Thoracic aorta (tissue), 2 donors: ENCODE data around the gene ADM. TPM values are rescaled to one million over a fixed set of nuclear protein-coding genes. Genes with fewer than 3 reads are reported as not detected.

Experiments
- ATAC-seq: fragments of 150-250 bp; one replicate; pipeline ENCODE4 v1.8.0; 2017; ENCODE audit warnings: low read depth; ENCODE audit not compliant: insufficient number of reproducible peaks, low FRiP score
- DNase-seq: peaks from one replicate; pipeline ENCODE4 v3.0.0-alpha.2; 2020; ENCODE audit warnings: low spot score
- H3K27ac ChIP-seq, 2 donors: fragments of 200-600 bp; sonication (generic); 1 replicate in 1 of 2; 2 replicates in 1 of 2; pipeline ENCODE4 v1.5.1; 2016; ENCODE audit warnings: mild to moderate bottlenecking in 2 of 2, moderate library complexity in 2 of 2
- H3K27me3 ChIP-seq: fragments of 200-600 bp; sonication (generic); replicated peaks from 2 replicates; pipeline ENCODE4 v1.6.0; 2016; ENCODE audit warnings: mild to moderate bottlenecking; ENCODE audit not compliant: insufficient read depth
- H3K36me3 ChIP-seq: fragments of 200-600 bp; sonication (generic); one replicate; pipeline ENCODE4 v1.5.1; 2016
- H3K4me1 ChIP-seq, 2 donors: fragments of 200-600 bp; sonication (generic); 1 replicate in 1 of 2; 2 replicates in 1 of 2; pipeline versions ENCODE4 v1.5.1 to v1.6.0; 2016; ENCODE audit warnings: low read depth in 2 of 2, mild to moderate bottlenecking in 1 of 2; ENCODE audit not compliant: control insufficient read depth in 1 of 2
- H3K4me3 ChIP-seq: fragments of 200-600 bp; sonication (generic); 2 replicates; pipeline ENCODE4 v1.5.1; 2016; ENCODE audit warnings: mild to moderate bottlenecking
- H3K9me3 ChIP-seq: fragments of 200-600 bp; sonication (generic); 2 replicates; pipeline ENCODE4 v1.5.1; 2016
- CTCF ChIP-seq: fragments of 200-600 bp; sonication (generic); IDR thresholded peaks from one replicate; pipeline ENCODE4 v1.5.1; 2019; ENCODE audit warnings: antibody characterized with exemption
- total RNA-seq, 2 donors: library from RNA; depleted of rRNA; stranded (reverse); fragments of >200 nt; gene quantifications; one replicate each; pipeline versions ENCODE4 v1.1.0 to v1.2.3, GENCODE V29; 2016

The ADM gene
- total RNA-seq, 2 donors from 2014 or later = 50.0 to 193 TPM

GRCh38 chr11:10291801-10292638, 12.9 kb upstream of the ADM start:
- no peak for DNase-seq
- no peak overlapping the region for H3K27ac ChIP-seq

GRCh38 chr11:10293423-10294289, 11.2 kb upstream of the ADM start, which contains the start of gene SBF2:
Gene SBF2 (minus strand): TSS chr11:10294219. CDS start chr11:10294069, 150 bp downstream.
- TF ChIP-seq CTCF = no peak
- Histone ChIP-seq H3K27ac (peak within 1 kb of the TSS; percentile 91 to 93), H3K4me1 (peaks cover 5 to 23% of the 10 kb centered on the region in 2 donors), H3K9me3 (no peaks in the 10 kb centered on the region), H3K27me3 (no peaks in the 10 kb centered on the region), H3K36me3 (no peaks in the 10 kb centered on the region), H3K4me3 (peak within 1 kb of the TSS; percentile 94)
- peak; percentile 85 for DNase-seq
- peak; percentile 92 for ATAC-seq

More at GRCh38 chr11:10291801-10292638, 12.9 kb upstream of the ADM start:
- Histone ChIP-seq H3K36me3 (no peaks in the 10 kb centered on the region), H3K9me3 (no peaks in the 10 kb centered on the region), H3K27me3 (no peaks in the 10 kb centered on the region), H3K4me3 (no peak overlapping the region), H3K4me1 (peaks cover 5 to 26% of the 10 kb centered on the region in 2 donors)
- no peak for TF ChIP-seq CTCF
- no peak for ATAC-seq

GRCh38 chr11:10294290-10294953, 10.5 kb upstream of the ADM start:
- ATAC-seq = no peak
- peaks cover 5 to 23% of the 10 kb centered on the region in 2 donors for H3K4me1 ChIP-seq

GRCh38 chr11:10295064-10295901, 9.6 kb upstream of the ADM start:
- Histone ChIP-seq H3K9me3 (no peaks in the 10 kb centered on the region), H3K36me3 (no peaks in the 10 kb centered on the region), H3K4me3 (peak overlapping the region; percentile 94), H3K27ac (peak overlapping the region in 1 of 2 donors; percentile 93), H3K27me3 (no peaks in the 10 kb centered on the region), H3K4me1 (peaks cover 5 to 23% of the 10 kb centered on the region in 2 donors)
- ATAC-seq = no peak
- DNase-seq = no peak
- TF ChIP-seq CTCF = no peak

More at GRCh38 chr11:10294290-10294953, 10.5 kb upstream of the ADM start:
- Histone ChIP-seq H3K36me3 (no peaks in the 10 kb centered on the region), H3K4me3 (peak overlapping the region; percentile 94), H3K9me3 (no peaks in the 10 kb centered on the region), H3K27me3 (no peaks in the 10 kb centered on the region), H3K27ac (peak overlapping the region; percentile 91 to 93)
- no peak for DNase-seq
- TF ChIP-seq CTCF = no peak
